K562 (cell line): ENCODE results near the gene LRRC41. TPM values are rescaled to one million over a fixed set of nuclear protein-coding genes. Genes with fewer than 3 reads are reported as not detected.
A peak's percentile ranks its signal among the peaks of the same experiment; 100 is the strongest.

Experiments used
- BCOR ChIP-seq: fragments of 450-650 bp; IDR thresholded peaks from 2 replicates; pipeline ENCODE4 v1.6.1; 2016
- E2F4 ChIP-seq: sonication (generic); formaldehyde crosslinking; IDR thresholded peaks from 2 replicates; pipeline ENCODE4 v1.8.0; 2022; ENCODE audit warnings: mild to moderate bottlenecking, low read depth, missing genetic modification reagents
- FOSL1 ChIP-seq: fragments of 200-800 bp; sonication (Bioruptor generic); conservative IDR thresholded peaks from 2 replicates; pipeline ENCODE4 v1.6.1; 2016; ENCODE audit warnings: missing genetic modification characterization, missing compliant biosample characterization
- FUS ChIP-seq: fragments of 200-400 bp; formaldehyde crosslinking; optimal IDR thresholded peaks from 2 replicates; pipeline ENCODE3; 2017; ENCODE audit warnings: low read depth, low read length
- GABPB1 ChIP-seq: sonication (generic); formaldehyde crosslinking; IDR thresholded peaks from 2 replicates; pipeline ENCODE4 v1.8.0; 2022; ENCODE audit warnings: mild to moderate bottlenecking, missing genetic modification reagents
- HNRNPLL ChIP-seq: fragments of 200-400 bp; formaldehyde crosslinking; IDR thresholded peaks from 2 replicates; pipeline ENCODE4 v1.6.1; 2017; ENCODE audit warnings: low read length, low read depth, mild to moderate bottlenecking; ENCODE audit not compliant: poor library complexity, severe bottlenecking
- MIER1 ChIP-seq: fragments of 450-650 bp; IDR thresholded peaks from 2 replicates; pipeline ENCODE4 v1.6.1; 2016; ENCODE audit warnings: antibody characterized with exemption, mild to moderate bottlenecking, low read depth
- MTA1 ChIP-seq: fragments of 450-650 bp; IDR thresholded peaks from 2 replicates; pipeline ENCODE4 v1.6.1; 2017; ENCODE audit warnings: borderline replicate concordance
- MTA2 ChIP-seq: fragments of 450-650 bp; IDR thresholded peaks from 2 replicates; pipeline ENCODE4 v1.6.1; 2016; ENCODE audit warnings: low read depth
- PREB ChIP-seq: sonication (generic); formaldehyde crosslinking; IDR thresholded peaks from 2 replicates; pipeline ENCODE4 v1.8.1; 2023; ENCODE audit warnings: mild to moderate bottlenecking, missing genetic modification reagents
- SMARCE1 ChIP-seq: fragments of 450-650 bp; IDR thresholded peaks from 2 replicates; pipeline ENCODE4 v1.7.1; 2016; ENCODE audit warnings: mild to moderate bottlenecking
- ZNF347 ChIP-seq: fragments of 450-650 bp; formaldehyde crosslinking; IDR thresholded peaks from 2 replicates; pipeline ENCODE4 v1.4.0; 2020; ENCODE audit warnings: low read depth, mild to moderate bottlenecking, moderate library complexity
- ZNF512 ChIP-seq: IDR thresholded peaks from 2 replicates; pipeline ENCODE4 v1.6.1; 2016; ENCODE audit warnings: missing genetic modification characterization, missing compliant biosample characterization
- ZNF609 ChIP-seq: sonication (generic); formaldehyde crosslinking; IDR thresholded peaks from 2 replicates; pipeline ENCODE4 v1.8.1; 2023; ENCODE audit warnings: missing genetic modification reagents, mild to moderate bottlenecking, borderline replicate concordance
- polyA plus RNA-seq, 8 experiments: library from polyadenylated mRNA; depleted of rRNA in 4 of 8; stranded (reverse) in 5 of 8; unstranded in 3 of 8; fragments of >200 nt; fragmentation: Nextera tagmentation in 2 of 8; fragmentation: Illumina TruSeq in 1 of 8; extraction: Ambion mirVana in 2 of 8; extraction: Trizol in 1 of 8; gene quantifications; 2 replicates each; pipeline versions ENCODE4 v1.2.1 to v1.2.3, GENCODE V29; 2011 to 2014; ENCODE audit warnings: inconsistent platforms in 1 of 8, missing spikeins in 1 of 8
- total RNA-seq, 7 experiments: library from RNA; depleted of rRNA in 6 of 7; stranded (reverse); fragments of >200 nt in 6 of 7; fragmentation: Illumina TruSeq in 2 of 7; extraction: Trizol in 2 of 7; gene quantifications; 2 replicates each; pipeline versions ENCODE4 v1.2.1 to v1.2.3, GENCODE V29; 2011 to 2021; ENCODE audit warnings: low replicate concordance in 1 of 7
- TF ChIP-seq, protein P1 (sequence below), 3 experiments: IDR thresholded peaks in 2 of 3; conservative IDR thresholded peaks in 1 of 3; 2 replicates each; pipeline ENCODE4 v1.5.1; 2011 to 2012; ENCODE audit warnings: low read length in 3 of 3, mild to moderate bottlenecking in 3 of 3, control low read depth in 2 of 3, improper control_type of control experiment in 1 of 3, inconsistent platforms in 1 of 3, low read depth in 1 of 3, mixed read lengths in 1 of 3, moderate library complexity in 1 of 3; ENCODE audit not compliant: insufficient read depth in 2 of 3

Gene LRRC41
- total and polyA plus RNA-seq, 9 of the 15 experiments (the other 6 are each of a cell fraction or from before 2014, with no cell fraction given), result 10.5 to 64.7 (median 44.2) TPM

DNA sequence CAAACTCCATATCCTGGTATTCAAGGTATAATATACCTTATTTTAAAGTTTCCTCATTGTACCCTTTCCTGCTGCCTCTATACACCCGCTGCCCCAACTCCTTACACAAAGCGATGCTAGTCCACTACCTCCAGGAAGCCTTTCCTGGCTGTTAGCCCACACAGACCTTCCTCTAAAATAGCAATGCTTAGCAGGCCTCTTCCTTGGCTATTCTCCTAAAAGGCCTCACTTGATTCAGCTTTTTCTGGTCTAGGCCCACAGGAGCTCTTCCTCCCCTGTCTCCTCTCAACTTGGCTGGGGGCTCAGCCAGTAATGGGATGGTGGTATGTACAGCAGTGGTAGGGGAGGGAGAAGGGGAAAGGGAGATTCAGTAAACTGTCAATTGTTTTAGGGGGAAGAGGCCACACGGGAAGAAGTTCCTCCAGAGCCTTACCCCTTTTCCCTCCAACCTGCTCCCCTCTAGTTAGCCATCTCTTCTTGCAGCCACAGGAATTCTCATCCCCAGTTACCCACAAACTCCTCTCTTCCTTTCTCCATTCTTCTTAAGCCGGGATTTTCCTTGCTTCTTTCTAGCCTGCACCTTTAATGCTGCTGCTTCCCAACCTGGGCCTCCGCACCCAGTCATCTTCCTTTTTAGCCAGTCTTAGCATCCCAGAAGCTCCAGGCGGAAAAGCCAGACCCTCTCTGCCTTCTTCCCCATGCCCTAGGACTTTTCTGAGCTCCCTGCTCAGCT is 2.6 kb downstream of the LRRC41 start (continued):
- TF ChIP-seq ZNF609 (CRISPR knock-in tag) (0 out of 2 replicates have a peak, but pooled peaks have one; percentile 34), FUS (no peak), ZNF512 (no peak), FOSL1 (tag) (no peak), BCOR (no peak), ZNF347 (CRISPR knock-in tag) (no peak), E2F4 (no peak), SMARCE1 (no peak), GABPB1 (CRISPR knock-in tag) (peak; percentile 37; the same call in 1 of the 2 replicates), PREB (CRISPR knock-in tag) (no peak), MTA1 (no peak), MIER1 (no peak), HNRNPLL (no peak), MTA2 (no peak)
- TF ChIP-seq, protein P1, sequence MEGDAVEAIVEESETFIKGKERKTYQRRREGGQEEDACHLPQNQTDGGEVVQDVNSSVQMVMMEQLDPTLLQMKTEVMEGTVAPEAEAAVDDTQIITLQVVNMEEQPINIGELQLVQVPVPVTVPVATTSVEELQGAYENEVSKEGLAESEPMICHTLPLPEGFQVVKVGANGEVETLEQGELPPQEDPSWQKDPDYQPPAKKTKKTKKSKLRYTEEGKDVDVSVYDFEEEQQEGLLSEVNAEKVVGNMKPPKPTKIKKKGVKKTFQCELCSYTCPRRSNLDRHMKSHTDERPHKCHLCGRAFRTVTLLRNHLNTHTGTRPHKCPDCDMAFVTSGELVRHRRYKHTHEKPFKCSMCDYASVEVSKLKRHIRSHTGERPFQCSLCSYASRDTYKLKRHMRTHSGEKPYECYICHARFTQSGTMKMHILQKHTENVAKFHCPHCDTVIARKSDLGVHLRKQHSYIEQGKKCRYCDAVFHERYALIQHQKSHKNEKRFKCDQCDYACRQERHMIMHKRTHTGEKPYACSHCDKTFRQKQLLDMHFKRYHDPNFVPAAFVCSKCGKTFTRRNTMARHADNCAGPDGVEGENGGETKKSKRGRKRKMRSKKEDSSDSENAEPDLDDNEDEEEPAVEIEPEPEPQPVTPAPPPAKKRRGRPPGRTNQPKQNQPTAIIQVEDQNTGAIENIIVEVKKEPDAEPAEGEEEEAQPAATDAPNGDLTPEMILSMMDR (IDR thresholded peaks at IDR 0.05 in 2 of 3, conservative IDR thresholded peaks at IDR 0.05 in 1 of 3; ENCODE audit: insufficient read depth in 2 of 3, low read depth in 1 of 3, low read length in 3 of 3), result no peak
